Common myeloid progenitor, CD34-positive (primary cell): Measurements from ENCODE around the gene RBM4B.

Source experiments
- CTCF ChIA-PET: fragments of 350-600 bp; sonication (Branson Sonifier 250); formaldehyde crosslinking; loops from one replicate; lab custom pipeline; 2021; ENCODE audit warnings: antibody characterized with exemption; lab: Charles Lee
- POLR2A ChIA-PET: fragments of 350-600 bp; sonication (Branson Sonifier 250); formaldehyde crosslinking; loops from one replicate; lab custom pipeline; 2021; ENCODE audit warnings: antibody characterized with exemption; lab: Charles Lee
- DNase-seq, 3 donors: peaks; one replicate each; pipeline versions ENCODE4 v3.0.0 to v3.0.0-alpha.2; 2013
- H3K27ac ChIP-seq, 2 experiments: 1 replicate in 1 of 2; 2 replicates in 1 of 2; pipeline ENCODE4 v1.7.0; 2013; ENCODE audit warnings: inconsistent platforms in 2 of 2, low read length in 2 of 2, mild to moderate bottlenecking in 2 of 2, low read depth in 1 of 2, moderate library complexity in 1 of 2; ENCODE audit not compliant: severe bottlenecking in 2 of 2, insufficient read depth in 1 of 2, poor library complexity in 1 of 2
- H3K27me3 ChIP-seq, 5 experiments: replicated peaks in 2 of 5; 1 replicate in 3 of 5; 2 replicates in 2 of 5; pipeline versions ENCODE4 v1.6.1 to v1.7.0; 2013; ENCODE audit warnings: low read length in 4 of 5, mild to moderate bottlenecking in 2 of 5, moderate library complexity in 2 of 5, inconsistent platforms in 1 of 5; ENCODE audit not compliant: insufficient read depth in 5 of 5, control insufficient read depth in 4 of 5
- H3K36me3 ChIP-seq, 4 experiments: 1 replicate in 2 of 4; 2 replicates in 2 of 4; pipeline versions ENCODE4 v1.6.1 to v1.7.0; 2013; ENCODE audit warnings: low read length in 3 of 4, control low read depth in 1 of 4, mild to moderate bottlenecking in 1 of 4; ENCODE audit not compliant: control insufficient read depth in 4 of 4, insufficient read depth in 4 of 4
- H3K4me1 ChIP-seq, 4 experiments: 1 replicate in 3 of 4; 2 replicates in 1 of 4; pipeline versions ENCODE4 v1.6.1 to v1.7.1; 2013; ENCODE audit warnings: low read length in 3 of 4, mild to moderate bottlenecking in 3 of 4, control low read depth in 1 of 4, inconsistent platforms in 1 of 4, moderate library complexity in 1 of 4; ENCODE audit not compliant: control insufficient read depth in 4 of 4, insufficient read depth in 4 of 4; ENCODE audit errors: control extremely low read depth in 1 of 4
- H3K4me3 ChIP-seq, 7 experiments: 1 replicate in 4 of 7; 2 replicates in 3 of 7; pipeline versions ENCODE4 v1.5.1 to v1.7.0; 2013; ENCODE audit warnings: mild to moderate bottlenecking in 7 of 7, low read length in 6 of 7, moderate library complexity in 6 of 7, inconsistent platforms in 2 of 7, low read depth in 2 of 7, control low read depth in 1 of 7; ENCODE audit not compliant: insufficient read depth in 4 of 7, control insufficient read depth in 1 of 7; ENCODE audit errors: extremely low read depth in 1 of 7
- H3K9me3 ChIP-seq, 5 experiments: 1 replicate in 4 of 5; 2 replicates in 1 of 5; pipeline versions ENCODE4 v1.6.1 to v1.7.1; 2013; ENCODE audit warnings: low read length in 4 of 5, mild to moderate bottlenecking in 2 of 5, inconsistent platforms in 1 of 5, low read depth in 1 of 5, moderate library complexity in 1 of 5; ENCODE audit not compliant: control insufficient read depth in 4 of 5, insufficient read depth in 2 of 5; ENCODE audit errors: control extremely low read depth in 1 of 5
- WGBS: methylation state at CpG from one replicate; pipeline ENCODE4 v1.1.5; 2013; ENCODE audit not compliant: insufficient coverage; 5-methylcytosine and 5-hydroxymethylcytosine counted together

The RBM4B gene

DNA sequence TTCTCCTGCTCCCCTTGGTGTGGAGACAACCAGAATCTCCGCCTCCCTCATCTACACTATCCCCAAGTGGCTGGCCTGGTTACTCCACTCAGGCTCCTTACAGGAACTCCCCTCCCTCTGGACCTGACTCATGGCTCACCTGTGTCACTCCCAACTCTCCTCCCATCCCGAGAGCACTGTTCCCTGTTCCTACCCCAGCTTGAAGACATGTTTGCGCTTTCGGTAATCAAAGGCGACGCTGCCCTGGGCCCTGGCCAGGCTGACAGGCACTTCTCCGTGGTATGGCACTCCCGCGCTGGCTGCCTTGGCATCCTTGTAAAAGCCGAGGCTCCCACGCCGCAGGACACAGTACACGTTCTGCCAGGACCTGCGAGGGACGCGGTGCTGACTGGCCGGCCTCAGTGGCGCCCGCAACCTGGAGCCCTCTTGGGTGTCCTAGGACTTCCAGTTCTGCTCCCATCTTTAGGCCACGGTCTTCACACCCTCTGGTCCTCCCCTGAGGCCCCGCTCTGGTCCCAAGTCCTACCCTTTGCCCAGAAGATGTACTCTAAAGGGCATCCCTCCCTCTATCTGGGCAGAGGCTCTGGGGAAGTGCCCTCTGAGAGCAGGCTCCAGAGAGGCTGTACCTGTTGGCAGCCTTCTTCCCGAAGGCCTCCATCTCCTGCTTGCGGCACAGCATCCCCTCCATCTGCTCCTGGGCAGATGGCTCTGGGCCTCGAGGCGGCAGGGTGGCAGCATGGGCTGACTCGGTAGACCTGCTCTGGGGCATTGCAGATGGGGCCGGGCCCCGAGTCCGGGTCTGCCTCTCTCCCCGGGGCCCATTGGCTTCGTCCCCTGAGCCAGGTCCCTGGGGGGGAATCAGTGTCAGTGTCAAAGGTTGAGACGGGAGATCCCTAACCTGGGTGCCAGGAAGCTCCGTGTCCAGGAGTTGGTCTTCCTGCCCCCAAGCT is 9.4 kb upstream of the RBM4B start:
- H3K27ac ChIP-seq = no peak overlapping the region
- H3K4me3 ChIP-seq = no peak overlapping the region
- POLR2A ChIA-PET = no interaction called here

DNA sequence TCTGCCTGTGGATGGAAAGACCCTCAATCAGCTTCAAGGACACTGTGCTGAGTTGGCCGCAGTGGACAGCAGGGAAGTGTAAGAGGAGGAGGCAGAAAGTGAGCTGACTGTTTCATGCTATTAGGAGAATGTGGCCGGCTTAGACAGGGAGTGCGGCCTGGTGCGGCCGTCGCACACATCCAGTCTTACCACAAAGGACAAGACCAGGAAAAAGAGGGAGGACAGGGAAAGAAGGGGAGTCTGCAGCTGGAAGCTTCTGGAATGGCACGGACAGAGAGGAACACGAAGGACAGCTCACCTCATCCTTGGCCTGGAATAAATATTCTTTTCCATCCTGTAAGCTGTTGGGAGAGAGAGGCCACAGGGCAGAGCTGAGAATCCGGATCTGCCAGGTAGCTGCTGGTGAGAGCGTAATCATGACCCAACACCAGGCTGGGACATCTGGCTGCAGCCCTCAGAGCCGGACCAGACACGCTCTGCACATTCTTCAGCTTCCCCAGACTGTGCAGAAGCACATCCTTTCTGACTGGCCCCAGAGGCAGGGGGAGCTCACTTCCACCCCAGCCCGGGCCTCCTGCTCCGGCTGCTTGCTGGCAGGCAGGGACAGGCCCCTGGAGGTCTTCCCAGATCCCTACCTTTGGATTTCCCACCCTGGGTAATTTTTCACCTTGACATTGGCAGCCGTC is 8.6 kb upstream of the RBM4B start:
- WGBS = 95% methylated on average over 14 of the region's 15 CpGs
- POLR2A ChIA-PET = interaction anchor here (0.5 kb wide), 1 partner anchor 140 kb away, joined by 3 read pairs; no protein-coding TSS in a partner anchor
- no peak overlapping the region for H3K4me3 ChIP-seq

More for the DNA sequence above, 9.4 kb upstream of the RBM4B start:
- DNase-seq = no peak
- no peaks in the 10 kb centered on the region for H3K4me1 ChIP-seq
- no peaks in the 10 kb centered on the region for H3K9me3 ChIP-seq
- 98% methylated on average over 31 of the region's 33 CpGs for WGBS
- CTCF ChIA-PET = interaction anchor here (0.9 to 2.4 kb wide), 4 partner anchors 8 to 151 kb away, joined by 3 to 9 read pairs (median 4); partner anchors contain the start of gene RBM4B
- H3K36me3 ChIP-seq = no peaks in the 10 kb centered on the region
- no peaks in the 10 kb centered on the region for H3K27me3 ChIP-seq

DNA sequence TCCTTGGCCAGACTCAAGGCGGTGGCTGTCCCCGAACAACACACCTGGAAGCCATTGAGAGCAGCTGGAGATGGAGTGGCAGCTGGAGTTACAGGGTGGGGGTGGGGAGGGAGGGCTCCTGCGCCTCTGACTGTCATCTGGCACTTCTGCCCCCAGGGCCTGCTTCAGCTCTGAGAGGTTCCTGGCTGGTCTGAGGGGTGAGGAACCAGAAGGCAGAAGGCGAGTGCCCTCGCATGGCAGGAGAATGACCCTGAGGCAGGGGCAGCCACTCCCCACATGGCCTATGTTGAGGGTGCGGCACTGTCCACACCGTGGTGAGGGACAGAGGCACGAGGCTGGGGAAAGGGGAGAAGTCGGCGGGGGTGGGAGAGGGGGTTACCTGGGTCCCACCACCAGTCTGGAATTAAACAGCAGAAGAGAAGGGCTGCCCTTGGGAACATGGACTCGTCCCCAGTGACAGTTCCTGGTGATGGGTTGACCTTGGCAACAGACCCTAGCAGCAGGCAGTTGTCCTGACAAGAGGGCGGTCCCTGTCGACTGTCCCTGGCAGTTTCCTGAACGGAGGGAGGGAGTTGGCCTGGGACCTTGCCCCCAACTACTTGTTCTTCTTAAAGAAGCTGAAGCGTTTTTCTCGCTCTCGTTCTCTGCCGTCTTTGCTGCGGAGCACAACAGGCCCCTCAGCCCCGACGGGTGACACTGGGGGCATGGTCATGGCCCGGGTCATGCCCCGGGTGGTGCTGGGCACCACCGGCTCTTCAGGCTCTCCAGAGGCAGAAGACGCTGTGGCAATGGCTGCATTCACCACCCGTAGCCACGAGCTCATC is 7.8 kb upstream of the RBM4B start:
- POLR2A ChIA-PET = interaction anchor here (0.5 kb wide), 1 partner anchor 141 kb away, joined by 3 read pairs; no protein-coding TSS in a partner anchor
- Histone ChIP-seq H3K36me3 (no peaks in the 10 kb centered on the region), H3K27me3 (no peaks in the 10 kb centered on the region), H3K9me3 (no peaks in the 10 kb centered on the region), H3K4me1 (no peaks in the 10 kb centered on the region), H3K27ac (no peak overlapping the region), H3K4me3 (no peak overlapping the region)
- no peak for DNase-seq
- 94% methylated on average over 24 of the region's 27 CpGs for WGBS
- CTCF ChIA-PET = interaction anchor here (0.9 to 1.4 kb wide), 3 partner anchors 9 to 153 kb away, joined by 3 to 4 read pairs (median 3); no protein-coding TSS in a partner anchor

More for the DNA sequence above, 8.6 kb upstream of the RBM4B start:
- Histone ChIP-seq H3K27me3 (no peaks in the 10 kb centered on the region), H3K4me1 (no peaks in the 10 kb centered on the region), H3K27ac (no peak overlapping the region), H3K9me3 (no peaks in the 10 kb centered on the region), H3K36me3 (no peaks in the 10 kb centered on the region)
- DNase-seq = no peak
- CTCF ChIA-PET = interaction anchor here (0.9 to 1.0 kb wide), 2 partner anchors 9 to 152 kb away, joined by 3 to 4 read pairs; no protein-coding TSS in a partner anchor

DNA sequence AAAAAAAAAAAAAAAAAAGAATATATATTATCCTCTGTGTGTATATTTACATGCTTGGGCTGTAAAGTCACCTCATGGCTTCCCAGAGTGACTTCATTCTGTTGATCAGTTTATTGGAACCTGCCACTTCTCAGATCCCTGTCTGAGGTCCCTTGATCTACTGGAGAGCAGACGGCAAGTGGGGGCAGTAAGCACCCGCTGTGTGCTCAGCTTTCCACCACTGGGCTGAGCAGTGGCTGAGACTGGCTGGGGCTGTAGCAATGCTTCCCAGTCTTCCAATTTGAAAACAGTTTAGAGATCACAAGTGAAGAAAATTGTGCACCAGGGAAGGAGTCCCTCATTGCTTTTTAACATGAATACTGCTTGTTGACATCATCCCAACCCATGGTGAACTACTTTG is 6.9 kb upstream of the RBM4B start:
- Histone ChIP-seq H3K27me3 (no peaks in the 10 kb centered on the region), H3K27ac (no peak overlapping the region), H3K36me3 (no peaks in the 10 kb centered on the region), H3K9me3 (no peaks in the 10 kb centered on the region), H3K4me1 (no peaks in the 10 kb centered on the region), H3K4me3 (no peak overlapping the region)
- CTCF ChIA-PET = interaction anchor here (1.4 kb wide), 2 partner anchors 8 to 93 kb away, joined by 3 to 4 read pairs; no protein-coding TSS in a partner anchor
- 100% methylated on average over 2 of the region's 2 CpGs for WGBS
- no peak for DNase-seq
- POLR2A ChIA-PET = no interaction called here

DNA sequence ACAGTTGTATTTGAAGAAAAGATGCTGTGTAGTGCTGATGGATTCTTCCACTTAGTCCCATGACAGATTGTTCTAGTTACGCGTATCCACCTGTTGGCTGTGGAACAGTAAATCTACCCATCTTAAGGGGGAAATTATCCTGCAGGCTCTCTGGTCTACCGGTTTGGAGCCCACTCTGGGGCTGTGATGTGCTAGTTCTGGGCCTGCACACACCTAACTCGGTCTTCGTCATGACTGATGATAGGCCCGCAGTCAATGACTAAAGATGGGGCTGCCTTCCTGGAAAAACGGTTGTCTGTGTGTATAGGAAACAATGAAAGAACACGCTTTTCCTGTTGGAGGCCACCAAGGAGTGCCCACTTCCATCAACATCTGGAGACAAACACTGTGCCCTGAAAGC is 6.2 kb upstream of the RBM4B start:
- no peak for DNase-seq
- H3K9me3 ChIP-seq = no peaks in the 10 kb centered on the region
- H3K4me1 ChIP-seq = no peaks in the 10 kb centered on the region
- no peak overlapping the region for H3K4me3 ChIP-seq
- ChIA-PET POLR2A (no interaction called here), CTCF (interaction anchor here (1.4 kb wide), 2 partner anchors 9 to 92 kb away, joined by 3 to 4 read pairs; no protein-coding TSS in a partner anchor)
- no peaks in the 10 kb centered on the region for H3K27me3 ChIP-seq
- H3K27ac ChIP-seq = no peak overlapping the region
- 84% methylated on average over 7 of the region's 8 CpGs for whole genome bisulfite sequencing
- H3K36me3 ChIP-seq = no peaks in the 10 kb centered on the region

DNA sequence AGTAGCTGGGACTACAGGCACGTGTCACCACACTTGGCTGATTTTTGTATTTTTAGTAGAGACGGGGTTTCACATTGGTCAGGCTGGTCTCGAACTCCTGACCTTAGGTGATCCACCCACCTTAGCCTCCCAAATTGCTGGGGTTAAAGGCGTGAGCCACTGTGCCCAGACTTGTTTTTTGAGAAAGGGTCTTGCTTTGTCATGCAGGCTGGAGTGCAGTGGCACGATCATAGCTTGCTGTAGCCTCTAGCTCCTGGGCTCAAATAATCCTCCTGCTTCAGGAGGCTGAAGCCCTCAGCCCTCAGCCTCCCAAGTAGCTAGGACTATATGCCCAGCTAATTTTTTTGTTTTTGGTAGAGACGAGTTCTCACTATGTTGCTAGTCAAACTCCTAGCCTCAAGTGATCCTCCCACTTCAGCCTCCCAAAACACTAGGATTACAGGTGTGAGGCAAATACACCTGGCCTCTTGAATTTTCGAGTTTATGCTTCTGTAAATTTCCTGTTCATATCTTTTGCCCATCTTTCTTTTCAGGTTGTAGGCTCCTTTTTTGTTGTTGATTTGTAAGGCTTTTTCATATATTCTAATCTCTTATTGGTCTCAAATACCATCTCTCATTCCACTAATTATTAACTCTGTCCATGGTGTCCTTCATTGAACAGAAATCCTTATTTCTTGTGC is 3.4 kb upstream of the RBM4B start:
- no peak overlapping the region for H3K4me3 ChIP-seq
- no peaks in the 10 kb centered on the region for H3K27me3 ChIP-seq
- ChIA-PET POLR2A (no interaction called here), CTCF (interaction anchor here (0.6 to 5.6 kb wide), 10 partner anchors 8 to 273 kb away, joined by 3 to 49 read pairs (median 4); no protein-coding TSS in a partner anchor)
- H3K4me1 ChIP-seq = peaks cover 6 to 20% (median 18%) of the 10 kb centered on the region in 4 experiments
- no peaks in the 10 kb centered on the region for H3K9me3 ChIP-seq
- no peak for DNase-seq
- H3K27ac ChIP-seq = no peak overlapping the region
- WGBS = 94% methylated on average over 3 of the region's 7 CpGs
- H3K36me3 ChIP-seq = peaks cover 0 to 4% (median 0%) of the 10 kb centered on the region in 4 experiments
